ENCODE data around the gene RILPL1. TPM values are rescaled to one million over a fixed set of nuclear protein-coding genes. Genes with fewer than 3 reads are reported as not detected.

RILPL1 gene
- total RNA-seq, 1 experiment from 2014 or later: 11.5 TPM

- Histone ChIP-seq H3K4me1 (replicated peaks; ENCODE audit: insufficient read depth) (0 out of 2 replicates have a peak, but pooled peaks cover 7% of the 10 kb centered on the region), H3K27me3 (ENCODE audit: insufficient read depth, low read depth) (no peaks in the 10 kb centered on the region), H3K4me2 (no peak overlapping the region), H3K9me3 (ENCODE audit: insufficient read depth, low read depth) (no peaks in the 10 kb centered on the region), H3F3A (ENCODE audit: insufficient read depth, low read depth) (0 out of 2 replicates have a peak, but pooled peaks cover 4% of the 10 kb centered on the region), H3K4me3 (no peak overlapping the region), H3K36me3 (ENCODE audit: low read depth) (no peaks in the 10 kb centered on the region), H4K20me1 (ENCODE audit: insufficient read depth) (no peaks in the 10 kb centered on the region), H3K79me2 (ENCODE audit: low read depth) (peaks cover 11% of the 10 kb centered on the region), H3K27ac (no peak overlapping the region), H2AFZ (no peak overlapping the region), H3K9me2 (ENCODE audit: insufficient read depth) (no peaks in the 10 kb centered on the region)
- TF ChIP-seq EZH2 (IDR thresholded peaks at IDR 0.05; ENCODE audit: low read depth): no peak
- no peak for TF ChIP-seq CTCF (conservative IDR thresholded peaks at IDR 0.05)
- CTCF ChIA-PET: no interaction called here
- intact Hi-C loops (cut with micrococcal nuclease; ENCODE audit: unreplicated experiment): no loop called here
- BruUV-seq (replicated peaks): no TSS peak
- POLR2A ChIA-PET (ENCODE audit: unreplicated experiment): no interaction called here
- DNase-seq: no peak
Observed at GRCh38 chr12:123578243-123578642, 44.7 kb upstream of the RILPL1 start.

GRCh38 chr12:123576611-123577010 is 43.1 kb upstream of the RILPL1 start:
- no peak overlapping the region for H3K4me3 ChIP-seq
- H3F3A ChIP-seq (ENCODE audit: insufficient read depth, low read depth): peaks cover 4% of the 10 kb centered on the region; the same call in 1 of the 2 replicates
- H4K20me1 ChIP-seq (ENCODE audit: insufficient read depth): no peaks in the 10 kb centered on the region
- ChIA-PET POLR2A (ENCODE audit: unreplicated experiment) (no interaction called here), CTCF (no interaction called here)
- TF ChIP-seq EZH2 (IDR thresholded peaks at IDR 0.05; ENCODE audit: low read depth) (no peak), CTCF (conservative IDR thresholded peaks at IDR 0.05) (no peak)
- no peaks in the 10 kb centered on the region for H3K9me3 ChIP-seq (ENCODE audit: insufficient read depth, low read depth)
- H3K79me2 ChIP-seq (ENCODE audit: low read depth): no peaks in the 10 kb centered on the region
- intact Hi-C loops (cut with micrococcal nuclease; ENCODE audit: unreplicated experiment): no loop called here
- no peak overlapping the region for H2AFZ ChIP-seq
- no TSS peak for BruUV-seq (replicated peaks)
- H3K36me3 ChIP-seq (ENCODE audit: low read depth): no peaks in the 10 kb centered on the region
- DNase-seq: no peak
- no peaks in the 10 kb centered on the region for H3K27me3 ChIP-seq (ENCODE audit: insufficient read depth, low read depth)
- no peaks in the 10 kb centered on the region for H3K9me2 ChIP-seq (ENCODE audit: insufficient read depth)
- no peak overlapping the region for H3K4me2 ChIP-seq
- no peaks in the 10 kb centered on the region for H3K4me1 ChIP-seq (replicated peaks; ENCODE audit: insufficient read depth)
- no peak overlapping the region for H3K27ac ChIP-seq

DNA sequence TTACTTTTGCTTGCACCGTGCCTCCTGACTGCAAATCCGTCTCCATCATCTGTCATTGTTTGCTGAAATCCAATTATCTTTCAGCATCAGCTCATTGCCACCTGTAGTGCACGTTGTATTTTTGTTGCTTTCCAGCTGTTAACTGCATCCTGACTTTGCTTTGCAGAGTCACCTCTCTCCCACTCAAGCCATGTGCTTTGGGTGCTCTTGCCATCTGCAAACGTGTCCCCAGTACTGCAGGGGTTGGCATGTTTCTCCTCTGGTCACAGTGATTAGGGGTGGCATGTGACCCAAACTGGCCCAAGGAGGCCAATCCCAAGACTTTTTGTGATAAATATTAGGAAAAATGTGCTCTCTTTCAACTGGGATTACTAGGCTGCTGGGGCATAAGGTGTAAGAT is 40.4 kb upstream of the RILPL1 start:
- H3K4me1 ChIP-seq (replicated peaks; ENCODE audit: insufficient read depth): no peaks in the 10 kb centered on the region
- H3K36me3 ChIP-seq (ENCODE audit: low read depth): no peaks in the 10 kb centered on the region
- no TSS peak for BruUV-seq (replicated peaks)
- H3K27ac ChIP-seq: no peak overlapping the region
- no peaks in the 10 kb centered on the region for H3K9me2 ChIP-seq (ENCODE audit: insufficient read depth)
- no peak overlapping the region for H3K4me2 ChIP-seq
- no peak overlapping the region for H3K4me3 ChIP-seq
- no peak for DNase-seq
- intact Hi-C loops (cut with micrococcal nuclease; ENCODE audit: unreplicated experiment): no loop called here
- no peaks in the 10 kb centered on the region for H3K79me2 ChIP-seq (ENCODE audit: low read depth)
- H3K9me3 ChIP-seq (ENCODE audit: insufficient read depth, low read depth): no peaks in the 10 kb centered on the region
- H4K20me1 ChIP-seq (ENCODE audit: insufficient read depth): no peaks in the 10 kb centered on the region
- CTCF ChIA-PET: no interaction called here
- H2AFZ ChIP-seq: no peak overlapping the region
- POLR2A ChIA-PET (ENCODE audit: unreplicated experiment): no interaction called here
- H3F3A ChIP-seq (ENCODE audit: insufficient read depth, low read depth): no peaks in the 10 kb centered on the region; the same call in 1 of the 2 replicates
- TF ChIP-seq EZH2 (IDR thresholded peaks at IDR 0.05; ENCODE audit: low read depth) (no peak), CTCF (conservative IDR thresholded peaks at IDR 0.05) (no peak)
- no peaks in the 10 kb centered on the region for H3K27me3 ChIP-seq (ENCODE audit: insufficient read depth, low read depth)

Measured in PC-9 (cell line).